GM12878 (cell line): Measurements from ENCODE around the gene ROBO1. TPM values are rescaled to one million over a fixed set of nuclear protein-coding genes. Genes with fewer than 3 reads are reported as not detected.
"Not testable (repeated sequence)": the region's sequence is repeated elsewhere in the genome, so short reads cannot be mapped to it uniquely, and the experiment has no call there.

Source experiments
- ATAC-seq: fragments of 200-7000 bp; cut with Tn5 transposase; 3 replicates; pipeline ENCODE4 v1.9.1; 2020; ENCODE audit warnings: mild to moderate bottlenecking, moderate library complexity
- BruUV-seq: library from RNA; stranded (reverse); fragments of 400-500 nt; replicated peaks from 2 replicates; lab custom pipeline; 2021; lab: Mats Ljungman, UMichigan
- CTCF ChIA-PET: fragments of 300-600 bp; sonication (Branson Sonifier 250); formaldehyde crosslinking; extraction: SDS; loops from one replicate; lab custom pipeline; 2021; ENCODE audit warnings: inconsistent platforms; lab: Yijun Ruan, JAX
- POLR2A ChIA-PET: fragments of 350-600 bp; formaldehyde crosslinking; extraction: SDS; loops from one replicate; lab custom pipeline; 2021; ENCODE audit warnings: inconsistent platforms; lab: Charles Lee
- RAD21 ChIA-PET: fragments of 300-600 bp; sonication (Branson Sonifier 250); formaldehyde crosslinking; loops from one replicate; lab custom pipeline; 2023; ENCODE audit warnings: antibody characterized with exemption; ENCODE audit not compliant: unreplicated experiment; lab: Charles Lee
- SMC1A ChIA-PET: fragments of 300-600 bp; sonication (Branson Sonifier 250); formaldehyde crosslinking; loops from one replicate; lab custom pipeline; 2023; ENCODE audit not compliant: unreplicated experiment, uncharacterized antibody; lab: Charles Lee
- DNase-seq: peaks from one replicate; pipeline ENCODE4 v3.0.0-alpha.2; 2011; ENCODE audit warnings: low read depth, low spot score
- FAIRE-seq: peaks from 3 replicates; lab custom pipeline; 2011; peaks lifted over from hg19 to GRCh38; lab: Jason Lieb, UNC
- H2AFZ ChIP-seq: 2 replicates; pipeline ENCODE4 v1.6.0; 2011; ENCODE audit warnings: low read depth, low read length, control low read depth; ENCODE audit not compliant: control insufficient read depth
- H3K27ac ChIP-seq: 2 replicates; pipeline ENCODE4 v1.5.1; 2011; ENCODE audit warnings: control low read depth; ENCODE audit not compliant: control insufficient read depth, insufficient read depth
- H3K27me3 ChIP-seq, 2 experiments: replicated peaks in 1 of 2; 2 replicates each; pipeline versions ENCODE4 v1.6.0 to v1.6.1; 2011; ENCODE audit warnings: low read length in 1 of 2; ENCODE audit not compliant: control insufficient read depth in 2 of 2, insufficient read depth in 2 of 2
- H3K36me3 ChIP-seq, 2 experiments: 2 replicates each; pipeline ENCODE4 v1.5.1; 2011; ENCODE audit warnings: low read length in 1 of 2; ENCODE audit not compliant: control insufficient read depth in 2 of 2, insufficient read depth in 2 of 2
- H3K4me1 ChIP-seq: 2 replicates; pipeline ENCODE4 v1.6.1; 2011; ENCODE audit warnings: mild to moderate bottlenecking, low read length, moderate library complexity, mixed read lengths; ENCODE audit not compliant: control insufficient read depth, insufficient read depth
- H3K4me2 ChIP-seq: 2 replicates; pipeline ENCODE4 v1.6.0; 2011; ENCODE audit warnings: control low read depth; ENCODE audit not compliant: control insufficient read depth, insufficient read depth
- H3K4me3 ChIP-seq: fragments of 200-600 bp; sonication (generic); 2 replicates; pipeline ENCODE4 v1.5.1; 2016
- H3K79me2 ChIP-seq: 2 replicates; pipeline ENCODE4 v1.6.0; 2011; ENCODE audit warnings: low read length; ENCODE audit not compliant: control insufficient read depth, insufficient read depth
- H3K9ac ChIP-seq: 2 replicates; pipeline ENCODE4 v1.8.0; 2011; ENCODE audit warnings: low read length, control low read depth, mixed read lengths; ENCODE audit not compliant: control insufficient read depth, insufficient read depth
- H3K9me3 ChIP-seq: replicated peaks from 3 replicates; pipeline ENCODE4 v1.5.1; 2011; ENCODE audit warnings: mild to moderate bottlenecking, low read length; ENCODE audit not compliant: control insufficient read depth, insufficient read depth
- H4K20me1 ChIP-seq: 2 replicates; pipeline ENCODE4 v1.6.0; 2011; ENCODE audit not compliant: control insufficient read depth, insufficient read depth
- EZH2 ChIP-seq: IDR thresholded peaks from 2 replicates; pipeline ENCODE4 v1.6.1; 2012; ENCODE audit warnings: low read depth, mild to moderate bottlenecking, control low read depth, inconsistent platforms, low read length, borderline replicate concordance; ENCODE audit not compliant: control insufficient read depth
- FOXM1 ChIP-seq: IDR thresholded peaks from 2 replicates; pipeline ENCODE4 v1.6.1; 2012; ENCODE audit warnings: low read depth, mild to moderate bottlenecking, inconsistent platforms, low read length, moderate library complexity
- SUPT20H ChIP-seq: IDR thresholded peaks from 2 replicates; pipeline ENCODE4 v1.6.1; 2011; ENCODE audit warnings: low read depth, mild to moderate bottlenecking, low read length, moderate library complexity, borderline replicate concordance; ENCODE audit not compliant: control insufficient read depth
- TBL1XR1 ChIP-seq: IDR thresholded peaks from 2 replicates; pipeline ENCODE4 v1.6.1; 2012; ENCODE audit warnings: low read depth, low read length, improper control_type of control experiment
- WGBS: methylation state at CpG from one replicate; pipeline ENCODE4 v1.1.6; 2016; ENCODE audit warnings: low lambda C conversion rate; ENCODE audit not compliant: insufficient replicate concordance, insufficient coverage; ENCODE audit errors: missing lambda C conversion rate; 5-methylcytosine and 5-hydroxymethylcytosine counted together
- in situ Hi-C: fragments of 300-500 bp; cut with MboI; formaldehyde crosslinking; loops from 9 replicates; pipeline ENCODE4 v1.14.3; 2018; ENCODE audit warnings: mixed read lengths
- intact Hi-C: fragments of 100-400 bp; cut with micrococcal nuclease; formaldehyde crosslinking; loops from one replicate; pipeline ENCODE4 v1.14.2; 2022; ENCODE audit not compliant: unreplicated experiment
- polyA plus RNA-seq, 11 experiments: library from polyadenylated mRNA; depleted of rRNA in 4 of 11; unstranded in 6 of 11; stranded (reverse) in 5 of 11; fragments of >200 nt; fragmentation: Nextera tagmentation in 4 of 11; fragmentation: Illumina TruSeq in 1 of 11; extraction: Ambion mirVana in 4 of 11; extraction: Trizol in 1 of 11; gene quantifications; 1 replicate in 1 of 11; 2 replicates in 10 of 11; pipeline versions ENCODE4 v1.2.1 to v1.2.3, GENCODE V29; 2011 to 2016; ENCODE audit warnings: inconsistent platforms in 2 of 11, missing spikeins in 2 of 11, low read depth in 1 of 11
- total RNA-seq, 4 experiments: library from RNA; depleted of rRNA in 3 of 4; stranded (reverse); fragments of >200 nt in 3 of 4; fragmentation: Illumina TruSeq in 1 of 4; extraction: Trizol in 1 of 4; gene quantifications; 2 replicates each; pipeline versions ENCODE4 v1.2.1 to v1.2.3, GENCODE V29; 2013 to 2021
- TF ChIP-seq, protein P1 (sequence below): IDR thresholded peaks from 2 replicates; pipeline ENCODE4 v1.6.1; 2011; ENCODE audit warnings: borderline replicate concordance, low read depth, mild to moderate bottlenecking, moderate library complexity, low read length; ENCODE audit not compliant: insufficient read depth, poor library complexity, severe bottlenecking

Gene ROBO1
- total and polyA plus RNA-seq, 10 of the 15 experiments (the other 5 are each of a cell fraction or from before 2014, with no cell fraction given): 0.29 to 46.5 (median 1.2) TPM

DNA sequence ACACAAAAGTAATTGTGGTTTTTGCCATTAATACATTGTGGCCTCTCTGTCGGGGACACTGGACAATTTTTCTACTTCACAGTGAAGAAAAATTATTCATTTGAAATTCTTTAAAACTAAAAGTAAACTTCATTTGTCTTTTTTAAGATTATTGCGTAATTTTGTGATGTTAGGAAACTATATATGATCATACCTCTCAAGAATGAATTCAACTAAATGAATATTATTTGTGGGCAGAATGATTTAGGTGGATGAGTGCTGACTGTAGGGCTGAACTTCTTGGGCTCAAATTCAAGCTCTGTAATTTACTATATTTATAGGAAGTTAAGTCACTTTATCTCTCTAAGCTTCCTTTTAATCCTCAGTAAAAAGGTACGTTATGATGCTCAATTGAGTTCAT is 441.2 kb downstream of the ROBO1 start (continued):
- TF ChIP-seq FOXM1 (no peak), TBL1XR1 (no peak), SUPT20H (no peak), EZH2 (no peak)
- TF ChIP-seq, protein P1, sequence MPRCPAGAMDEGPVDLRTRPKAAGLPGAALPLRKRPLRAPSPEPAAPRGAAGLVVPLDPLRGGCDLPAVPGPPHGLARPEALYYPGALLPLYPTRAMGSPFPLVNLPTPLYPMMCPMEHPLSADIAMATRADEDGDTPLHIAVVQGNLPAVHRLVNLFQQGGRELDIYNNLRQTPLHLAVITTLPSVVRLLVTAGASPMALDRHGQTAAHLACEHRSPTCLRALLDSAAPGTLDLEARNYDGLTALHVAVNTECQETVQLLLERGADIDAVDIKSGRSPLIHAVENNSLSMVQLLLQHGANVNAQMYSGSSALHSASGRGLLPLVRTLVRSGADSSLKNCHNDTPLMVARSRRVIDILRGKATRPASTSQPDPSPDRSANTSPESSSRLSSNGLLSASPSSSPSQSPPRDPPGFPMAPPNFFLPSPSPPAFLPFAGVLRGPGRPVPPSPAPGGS: no peak
- TF ChIP-seq, all 136 proteins: peak for 0

DNA sequence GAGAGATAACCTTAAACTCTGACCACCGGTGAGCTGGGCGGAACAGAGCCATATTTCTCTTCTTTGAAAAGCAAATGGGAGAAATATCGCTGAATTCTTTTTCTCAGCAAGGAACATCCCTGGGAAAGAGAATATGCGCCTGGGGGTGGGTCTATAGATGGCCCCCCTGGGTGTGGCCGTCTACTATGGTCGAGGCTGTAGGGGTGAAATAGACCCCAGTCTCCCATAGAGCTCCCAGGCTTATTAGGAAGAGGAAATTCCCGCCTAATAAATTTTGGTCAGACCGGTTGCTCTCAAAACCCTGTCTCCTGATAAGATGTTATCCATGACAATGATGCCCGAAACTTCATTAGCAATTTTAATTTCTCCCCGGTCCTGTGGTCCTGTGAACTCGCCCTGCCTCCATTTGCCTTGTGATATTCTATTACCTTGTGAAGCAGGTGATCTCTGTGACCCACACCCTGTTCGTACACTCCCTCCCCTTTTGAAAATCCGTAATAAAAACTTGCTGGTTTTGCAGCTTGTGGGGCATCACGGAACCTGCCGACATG is 441.9 kb downstream of the ROBO1 start:
- DNase-seq, intact Hi-C loops, ATAC-seq, H3K79me2 ChIP-seq, H3K27me3 ChIP-seq, BruUV-seq, H3K9me3 ChIP-seq, H3K4me3 ChIP-seq, CTCF ChIA-PET, H2AFZ ChIP-seq, H4K20me1 ChIP-seq, H3K4me2 ChIP-seq, H3K27ac ChIP-seq, SMC1A ChIA-PET, FAIRE-seq, RAD21 ChIA-PET, in situ Hi-C loops, H3K36me3 ChIP-seq, H3K9ac ChIP-seq, POLR2A ChIA-PET, H3K4me1 ChIP-seq: not testable (repeated sequence)
- 36% methylated on average over 14 of the region's 15 CpGs for WGBS
